ENCODE results near the gene OPCML. TPM values are rescaled to one million over a fixed set of nuclear protein-coding genes. Genes with fewer than 3 reads are reported as not detected.

Gene OPCML
- total and polyA plus RNA-seq, 4 donors, result under 0.01 to 0.01 TPM; not detected in 2

GRCh38 chr11:132886335-132886734, 646.0 kb downstream of the OPCML start:
- H3K4me3 ChIP-seq (ENCODE audit: low read depth in 1 of 3, low read length in 3 of 3), result no peak overlapping the region
- DNase-seq (ENCODE audit: low spot score), result no peak
- no peaks in the 10 kb centered on the region for H3K27me3 ChIP-seq (ENCODE audit: control insufficient read depth in 4 of 4, insufficient read depth in 4 of 4, low read length in 3 of 4)
- no peak overlapping the region for H3K27ac ChIP-seq (ENCODE audit: low read depth in 1 of 2, low read length in 2 of 2)
- H3K9ac ChIP-seq (ENCODE audit: low read depth in 1 of 2, low read length in 2 of 2), result no peak overlapping the region
- WGBS, result 72% methylated on average over 6 of the region's 6 CpGs
- H3K9me3 ChIP-seq (ENCODE audit: control insufficient read depth in 4 of 4, low read length in 3 of 4), result no peaks in the 10 kb centered on the region
- TF ChIP-seq SP1 (IDR thresholded peaks at IDR 0.05) (no peak), ZBTB33 (IDR thresholded peaks at IDR 0.05) (no peak), RXRA (IDR thresholded peaks at IDR 0.05) (no peak), ATF3 (IDR thresholded peaks at IDR 0.05) (no peak), FOXA2 (IDR thresholded peaks at IDR 0.05) (no peak), FOXA1 (IDR thresholded peaks at IDR 0.05) (no peak), HNF4G (IDR thresholded peaks at IDR 0.05) (no peak), NR2F2 (IDR thresholded peaks at IDR 0.05) (no peak), HNF4A (conservative IDR thresholded peaks at IDR 0.05) (no peak), EGR1 (IDR thresholded peaks at IDR 0.05; ENCODE audit: low read depth in 2 of 2) (no peak), RAD21 (IDR thresholded peaks at IDR 0.05) (no peak), REST (IDR thresholded peaks at IDR 0.05) (no peak), YY1 (IDR thresholded peaks at IDR 0.05) (no peak), GABPA (IDR thresholded peaks at IDR 0.05 in 1 of 2, conservative IDR thresholded peaks at IDR 0.05 in 1 of 2) (no peak), TAF1 (conservative IDR thresholded peaks at IDR 0.05) (no peak), JUND (IDR thresholded peaks at IDR 0.05) (no peak)
- TF ChIP-seq, protein P1, sequence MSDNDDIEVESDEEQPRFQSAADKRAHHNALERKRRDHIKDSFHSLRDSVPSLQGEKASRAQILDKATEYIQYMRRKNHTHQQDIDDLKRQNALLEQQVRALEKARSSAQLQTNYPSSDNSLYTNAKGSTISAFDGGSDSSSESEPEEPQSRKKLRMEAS (IDR thresholded peaks at IDR 0.05), result no peak
- TF ChIP-seq, protein P2, sequence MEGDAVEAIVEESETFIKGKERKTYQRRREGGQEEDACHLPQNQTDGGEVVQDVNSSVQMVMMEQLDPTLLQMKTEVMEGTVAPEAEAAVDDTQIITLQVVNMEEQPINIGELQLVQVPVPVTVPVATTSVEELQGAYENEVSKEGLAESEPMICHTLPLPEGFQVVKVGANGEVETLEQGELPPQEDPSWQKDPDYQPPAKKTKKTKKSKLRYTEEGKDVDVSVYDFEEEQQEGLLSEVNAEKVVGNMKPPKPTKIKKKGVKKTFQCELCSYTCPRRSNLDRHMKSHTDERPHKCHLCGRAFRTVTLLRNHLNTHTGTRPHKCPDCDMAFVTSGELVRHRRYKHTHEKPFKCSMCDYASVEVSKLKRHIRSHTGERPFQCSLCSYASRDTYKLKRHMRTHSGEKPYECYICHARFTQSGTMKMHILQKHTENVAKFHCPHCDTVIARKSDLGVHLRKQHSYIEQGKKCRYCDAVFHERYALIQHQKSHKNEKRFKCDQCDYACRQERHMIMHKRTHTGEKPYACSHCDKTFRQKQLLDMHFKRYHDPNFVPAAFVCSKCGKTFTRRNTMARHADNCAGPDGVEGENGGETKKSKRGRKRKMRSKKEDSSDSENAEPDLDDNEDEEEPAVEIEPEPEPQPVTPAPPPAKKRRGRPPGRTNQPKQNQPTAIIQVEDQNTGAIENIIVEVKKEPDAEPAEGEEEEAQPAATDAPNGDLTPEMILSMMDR (IDR thresholded peaks at IDR 0.05; ENCODE audit: low read depth, low read length, missing input control), result no peak
- no peaks in the 10 kb centered on the region for H3K4me1 ChIP-seq (ENCODE audit: control insufficient read depth in 4 of 4, insufficient read depth in 4 of 4, low read length in 3 of 4)
- H3K36me3 ChIP-seq (ENCODE audit: control insufficient read depth in 4 of 4, insufficient read depth in 3 of 4, low read depth in 1 of 4, low read length in 3 of 4), result no peaks in the 10 kb centered on the region
